IMR-90 (cell line): ENCODE measurements around the gene DYSF. TPM values are rescaled to one million over a fixed set of nuclear protein-coding genes. Genes with fewer than 3 reads are reported as not detected.

Experiments
- ATAC-seq: fragments of 200-7000 bp; cut with Tn5 transposase; 2 replicates; pipeline ENCODE4 v1.9.1; 2020; ENCODE audit warnings: low read depth, mild to moderate bottlenecking, moderate library complexity
- BruUV-seq: library from RNA; stranded (reverse); fragments of 400-500 nt; replicated peaks from 2 replicates; lab custom pipeline; 2021; lab: Mats Ljungman, UMichigan
- CTCF ChIA-PET: fragments of 300-600 bp; formaldehyde crosslinking; extraction: SDS; loops from one replicate; lab custom pipeline; 2021; ENCODE audit warnings: antibody characterized with exemption; lab: Yijun Ruan, JAX
- POLR2A ChIA-PET: fragments of 300-600 bp; sonication (Branson Sonifier 250); formaldehyde crosslinking; loops from one replicate; lab custom pipeline; 2022; ENCODE audit warnings: antibody characterized with exemption; ENCODE audit not compliant: unreplicated experiment; lab: Charles Lee
- DNase-seq: peaks from one replicate; pipeline ENCODE4 v3.0.0; 2013
- H2AFZ ChIP-seq: replicated peaks from 2 replicates; pipeline ENCODE3; 2013; ENCODE audit warnings: low read length, mild to moderate bottlenecking; ENCODE audit not compliant: poor library complexity
- H2AK5ac ChIP-seq: 2 replicates; pipeline ENCODE4 v1.6.1; 2013; ENCODE audit warnings: low read depth, low read length, inconsistent platforms
- H2AK9ac ChIP-seq: replicated peaks from 2 replicates; pipeline ENCODE3; 2013; ENCODE audit warnings: mild to moderate bottlenecking, low read depth, low read length, moderate library complexity; ENCODE audit not compliant: poor library complexity
- H2BK120ac ChIP-seq: 2 replicates; pipeline ENCODE4 v1.6.1; 2013; ENCODE audit warnings: low read depth, low read length, inconsistent platforms
- H2BK15ac ChIP-seq: 3 replicates; pipeline ENCODE4 v1.6.1; 2013; ENCODE audit warnings: low read depth, low read length, inconsistent platforms
- H2BK20ac ChIP-seq: 2 replicates; pipeline ENCODE4 v1.6.1; 2013; ENCODE audit warnings: low read depth, mild to moderate bottlenecking, inconsistent platforms, low read length, moderate library complexity
- H2BK5ac ChIP-seq: 2 replicates; pipeline ENCODE4 v1.6.1; 2013; ENCODE audit warnings: mild to moderate bottlenecking, low read depth, low read length, inconsistent platforms; ENCODE audit not compliant: poor library complexity, severe bottlenecking
- H3K14ac ChIP-seq: replicated peaks from 2 replicates; pipeline ENCODE4 v1.6.1; 2013; ENCODE audit warnings: low read depth, low read length, inconsistent platforms
- H3K18ac ChIP-seq: 2 replicates; pipeline ENCODE4 v1.6.1; 2013; ENCODE audit warnings: low read depth, low read length, control low read depth
- H3K23ac ChIP-seq: 2 replicates; pipeline ENCODE4 v1.6.1; 2013; ENCODE audit warnings: low read depth, low read length, inconsistent platforms
- H3K27ac ChIP-seq: 2 replicates; pipeline ENCODE4 v1.5.1; 2013; ENCODE audit warnings: mild to moderate bottlenecking, control low read depth, low read length; ENCODE audit not compliant: insufficient read depth
- H3K27me3 ChIP-seq: 2 replicates; pipeline ENCODE4 v1.6.1; 2013; ENCODE audit warnings: low read length; ENCODE audit not compliant: control insufficient read depth, insufficient read depth
- H3K36me3 ChIP-seq: 2 replicates; pipeline ENCODE4 v1.6.1; 2013; ENCODE audit warnings: low read length, mixed read lengths; ENCODE audit not compliant: control insufficient read depth, insufficient read depth
- H3K4ac ChIP-seq: 2 replicates; pipeline ENCODE4 v1.6.1; 2013; ENCODE audit warnings: low read depth, low read length, inconsistent platforms
- H3K4me1 ChIP-seq: 2 replicates; pipeline ENCODE4 v1.6.1; 2013; ENCODE audit warnings: low read length, mixed read lengths; ENCODE audit not compliant: control insufficient read depth, insufficient read depth
- H3K4me2 ChIP-seq: 2 replicates; pipeline ENCODE4 v1.6.1; 2013; ENCODE audit warnings: low read depth, mild to moderate bottlenecking, control low read depth, low read length, moderate library complexity
- H3K4me3 ChIP-seq: 2 replicates; pipeline ENCODE4 v1.5.1; 2013; ENCODE audit warnings: low read depth, mild to moderate bottlenecking, control low read depth, low read length, moderate library complexity; ENCODE audit not compliant: insufficient read depth
- H3K56ac ChIP-seq: 2 replicates; pipeline ENCODE4 v1.6.1; 2013; ENCODE audit warnings: low read length, inconsistent platforms; ENCODE audit not compliant: insufficient read depth; ENCODE audit errors: extremely low read depth
- H3K79me1 ChIP-seq, 2 experiments: 2 replicates each; pipeline ENCODE4 v1.6.1; 2013; ENCODE audit warnings: low read length in 2 of 2, inconsistent platforms in 1 of 2, low read depth in 1 of 2
- H3K9ac ChIP-seq: 2 replicates; pipeline ENCODE4 v1.6.1; 2013; ENCODE audit warnings: low read depth, low read length, control low read depth
- H3K9me1 ChIP-seq: 2 replicates; pipeline ENCODE4 v1.6.1; 2013; ENCODE audit warnings: low read length, inconsistent platforms; ENCODE audit not compliant: insufficient read depth
- H3K9me3 ChIP-seq: 2 replicates; pipeline ENCODE4 v1.6.1; 2013; ENCODE audit warnings: low read length; ENCODE audit not compliant: control insufficient read depth, insufficient read depth
- H4K20me1 ChIP-seq: 2 replicates; pipeline ENCODE4 v1.6.1; 2013; ENCODE audit warnings: low read length, inconsistent platforms; ENCODE audit not compliant: insufficient read depth
- H4K5ac ChIP-seq: 2 replicates; pipeline ENCODE4 v1.6.1; 2013; ENCODE audit warnings: mild to moderate bottlenecking, low read depth, low read length, control low read depth
- H4K8ac ChIP-seq, 2 experiments: 2 replicates each; pipeline ENCODE4 v1.6.1; 2013; ENCODE audit warnings: low read depth in 2 of 2, low read length in 2 of 2, control low read depth in 1 of 2, inconsistent platforms in 1 of 2
- H4K91ac ChIP-seq: 2 replicates; pipeline ENCODE4 v1.6.1; 2013; ENCODE audit warnings: low read depth, low read length, inconsistent platforms; ENCODE audit not compliant: insufficient read depth
- BHLHE40 ChIP-seq: fragments of 150-350 bp; IDR thresholded peaks from 2 replicates; pipeline ENCODE4 v1.6.1; 2016; ENCODE audit warnings: mild to moderate bottlenecking, low read depth, low read length
- CEBPB ChIP-seq: IDR thresholded peaks from 2 replicates; pipeline ENCODE4 v1.6.1; 2012; ENCODE audit warnings: low read depth, low read length, improper control_type of control experiment
- CTCF ChIP-seq: conservative IDR thresholded peaks from 2 replicates; pipeline ENCODE4 v1.5.1; 2012; ENCODE audit warnings: mild to moderate bottlenecking, low read depth, low read length, improper control_type of control experiment
- ELK1 ChIP-seq: fragments of 150-350 bp; IDR thresholded peaks from 2 replicates; pipeline ENCODE4 v1.6.1; 2016; ENCODE audit warnings: low read depth, mild to moderate bottlenecking, low read length, moderate library complexity, borderline replicate concordance
- NFE2L2 ChIP-seq: fragments of 150-350 bp; IDR thresholded peaks from 2 replicates; pipeline ENCODE4 v1.6.1; 2016; ENCODE audit warnings: low read depth, mild to moderate bottlenecking, low read length
- POLR2A ChIP-seq: IDR thresholded peaks from 2 replicates; pipeline ENCODE4 v1.6.1; 2012; ENCODE audit warnings: mild to moderate bottlenecking, low read depth, low read length
- WGBS, 2 experiments: methylation state at CpG; one replicate each; pipeline versions ENCODE4 v1.1.5 to v1.1.7; 2013; ENCODE audit warnings: missing lambda C conversion rate in 2 of 2; ENCODE audit not compliant: insufficient read length in 1 of 2; ENCODE audit errors: extremely low coverage in 2 of 2; 5-methylcytosine and 5-hydroxymethylcytosine counted together
- dilution Hi-C: fragments of 300-500 bp; cut with HindIII; formaldehyde crosslinking; loops from one replicate; pipeline ENCODE4 v1.14.3; 2018; ENCODE audit warnings: low sequenced_read_pairs; ENCODE audit not compliant: unreplicated experiment
- in situ Hi-C: fragments of 300-500 bp; cut with MboI; formaldehyde crosslinking; loops from 3 replicates; pipeline ENCODE4 v1.14.3; 2019; ENCODE audit warnings: low sequenced_read_pairs, inconsistent platforms, mixed read lengths
- intact Hi-C: fragments of 100-400 bp; cut with micrococcal nuclease; formaldehyde crosslinking; loops from 2 replicates; pipeline ENCODE4 v1.10.0; 2022
- polyA plus RNA-seq, 3 experiments: library from polyadenylated mRNA; depleted of rRNA; stranded (reverse); fragments of >200 nt; gene quantifications; 2 replicates each; pipeline ENCODE4 v1.2.3, GENCODE V29; 2012; ENCODE audit warnings: low replicate concordance in 1 of 3
- total RNA-seq: library from RNA; depleted of rRNA; stranded (reverse); fragments of >200 nt; gene quantifications from 2 replicates; pipeline ENCODE4 v1.2.3, GENCODE V29; 2012

The DYSF gene
- total and polyA plus RNA-seq, 2 of the 4 experiments (the other 2 are of a cell fraction): 0.09 to 0.18 TPM

- Histone ChIP-seq H4K8ac (no peak overlapping the region), H3K27ac (no peak overlapping the region), H3K27me3 (peaks cover 21% of the 10 kb centered on the region), H3K9me3 (no peaks in the 10 kb centered on the region), H2AFZ (no peak overlapping the region), H3K18ac (no peak overlapping the region), H4K5ac (no peak overlapping the region), H3K36me3 (no peaks in the 10 kb centered on the region), H3K9me1 (no peaks in the 10 kb centered on the region), H2AK5ac (no peak overlapping the region), H4K91ac (no peak overlapping the region), H3K4me3 (no peak overlapping the region), H3K9ac (no peak overlapping the region), H4K20me1 (no peaks in the 10 kb centered on the region), H3K79me1 (no peaks in the 10 kb centered on the region), H2BK5ac (no peak overlapping the region), H3K14ac (no peak overlapping the region), H2AK9ac (no peak overlapping the region), H2BK15ac (no peak overlapping the region), H3K4me2 (no peak overlapping the region), H3K4me1 (no peaks in the 10 kb centered on the region), H3K56ac (no peak overlapping the region), H3K4ac (no peak overlapping the region), H2BK20ac (no peak overlapping the region), H3K23ac (no peak overlapping the region), H2BK120ac (no peak overlapping the region)
- ATAC-seq (no peak), DNase-seq (no peak)
- in situ Hi-C loops (no loop called here), intact Hi-C loops (no loop called here), dilution Hi-C loops (no loop called here)
- TF ChIP-seq NFE2L2 (no peak), BHLHE40 (no peak), CEBPB (no peak), POLR2A (no peak), ELK1 (no peak), CTCF (no peak)
- POLR2A ChIA-PET: no interaction called here
- CTCF ChIA-PET: no interaction called here
- WGBS, 2 experiments: no CpG with 5 or more reads among the region's 4 CpGs
- no TSS peak for BruUV-seq
Measured at GRCh38 chr2:71587509-71588073, 134.2 kb downstream of the DYSF start.
